Rectal smooth muscle tissue (tissue), 1 donor: Measurements from ENCODE around the gene LRG1.
"Not testable (repeated sequence)": the region's sequence is repeated elsewhere in the genome, so short reads cannot be mapped to it uniquely, and the experiment has no call there.

Experiments used
- H3K27ac ChIP-seq: one replicate; pipeline ENCODE4 v1.7.0; 2013; ENCODE audit warnings: low read depth, low read length, inconsistent platforms
- H3K27me3 ChIP-seq: one replicate; pipeline ENCODE4 v1.7.0; 2013; ENCODE audit warnings: low read length; ENCODE audit not compliant: control insufficient read depth, insufficient read depth
- H3K36me3 ChIP-seq: one replicate; pipeline ENCODE4 v1.7.0; 2013; ENCODE audit warnings: low read length; ENCODE audit not compliant: control insufficient read depth, insufficient read depth
- H3K4me1 ChIP-seq: one replicate; pipeline ENCODE4 v1.7.0; 2013; ENCODE audit warnings: low read length; ENCODE audit not compliant: control insufficient read depth, insufficient read depth
- H3K4me3 ChIP-seq: one replicate; pipeline ENCODE4 v1.7.0; 2013; ENCODE audit warnings: low read length
- H3K9ac ChIP-seq: one replicate; pipeline ENCODE4 v1.7.0; 2013; ENCODE audit warnings: low read length

The LRG1 gene

DNA sequence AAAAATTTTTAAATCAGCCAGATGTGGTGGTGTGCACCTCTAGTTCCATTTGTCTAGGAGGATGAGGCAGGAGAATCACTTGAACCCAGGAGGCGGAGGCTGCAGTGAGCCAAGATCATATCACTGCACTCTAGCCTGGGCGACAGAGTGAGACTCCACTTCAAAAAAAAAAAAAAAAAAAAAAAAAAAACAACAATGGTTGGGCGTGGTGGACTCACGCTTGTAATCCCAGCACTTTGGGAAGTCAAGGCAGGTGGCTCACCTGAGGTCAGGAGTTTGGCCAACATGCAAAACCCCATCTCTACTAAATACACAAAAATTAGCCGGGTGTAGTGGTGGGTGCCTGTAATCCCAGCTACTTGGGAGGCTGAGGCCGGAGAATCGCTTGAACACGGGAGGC lies 12.5 kb downstream of the LRG1 start:
- not testable (repeated sequence) for H3K9ac ChIP-seq, H3K36me3 ChIP-seq, H3K4me3 ChIP-seq, H3K27ac ChIP-seq, H3K27me3 ChIP-seq, H3K4me1 ChIP-seq

DNA sequence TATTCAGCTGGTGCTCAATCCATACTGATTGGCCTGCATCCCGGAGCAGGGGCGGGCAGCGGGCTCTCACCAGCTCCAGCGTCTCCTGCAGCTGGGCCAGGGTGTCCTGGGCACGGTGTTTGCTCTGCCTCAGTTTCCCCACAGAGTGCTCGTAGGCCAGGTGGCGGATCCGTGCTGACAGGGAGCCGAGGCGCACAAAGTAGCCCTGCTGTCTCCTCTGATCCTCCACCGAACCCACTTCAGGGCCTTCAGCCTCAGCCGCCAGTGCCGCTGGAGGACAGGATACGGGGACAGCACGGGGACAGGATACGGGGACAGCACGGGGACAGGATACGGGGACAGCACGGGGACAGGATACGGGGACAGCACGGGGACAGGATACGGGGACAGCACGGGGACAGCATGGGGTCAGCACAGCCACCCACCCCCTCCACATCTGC lies 14.3 kb downstream of the LRG1 start:
- Histone ChIP-seq H3K36me3 (no peaks in the 10 kb centered on the region), H3K4me3 (no peak overlapping the region), H3K9ac (no peak overlapping the region), H3K27me3 (no peaks in the 10 kb centered on the region), H3K27ac (no peak overlapping the region), H3K4me1 (no peaks in the 10 kb centered on the region)

DNA sequence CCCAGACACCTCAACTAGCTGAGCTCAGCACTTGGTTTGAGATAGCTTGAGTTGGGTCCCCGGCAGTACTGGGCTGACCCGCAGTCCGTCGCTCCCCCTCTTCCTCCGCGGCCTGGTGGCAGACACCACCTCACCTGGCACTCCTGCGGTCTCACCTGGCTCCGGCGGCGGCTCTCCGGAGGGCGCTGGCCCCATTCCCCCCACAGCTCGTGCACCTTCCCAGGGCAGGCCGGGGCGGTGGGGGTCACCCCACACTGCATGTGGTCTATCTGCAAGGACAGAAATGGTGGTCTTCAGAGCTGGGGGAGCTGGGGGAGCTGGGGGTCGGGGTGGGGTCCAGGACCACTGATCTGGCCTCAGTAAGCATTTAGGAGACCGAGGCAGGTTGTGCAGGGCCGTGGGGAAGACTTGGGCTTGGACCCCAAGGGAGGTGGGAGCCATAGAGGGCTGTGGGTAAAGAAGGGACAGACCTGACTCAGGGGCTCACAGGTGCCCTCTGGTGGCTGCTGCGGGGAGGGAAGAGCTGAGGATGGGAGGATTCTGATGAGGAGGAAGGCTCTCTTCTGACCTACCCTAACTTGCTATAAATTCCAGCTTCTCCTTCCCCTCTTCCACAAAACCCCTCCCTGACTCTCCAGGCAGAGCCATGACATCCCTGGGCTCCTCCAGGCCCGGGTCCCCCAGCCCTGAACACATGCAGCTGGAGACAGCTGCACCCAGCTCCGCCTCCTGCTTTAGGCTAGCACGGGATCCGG lies 14.9 kb downstream of the LRG1 start:
- H3K9ac ChIP-seq = no peak overlapping the region
- H3K36me3 ChIP-seq = no peaks in the 10 kb centered on the region
- H3K4me1 ChIP-seq = peaks cover 2% of the 10 kb centered on the region
- H3K4me3 ChIP-seq = no peak overlapping the region
- no peak overlapping the region for H3K27ac ChIP-seq
- H3K27me3 ChIP-seq = no peaks in the 10 kb centered on the region

DNA sequence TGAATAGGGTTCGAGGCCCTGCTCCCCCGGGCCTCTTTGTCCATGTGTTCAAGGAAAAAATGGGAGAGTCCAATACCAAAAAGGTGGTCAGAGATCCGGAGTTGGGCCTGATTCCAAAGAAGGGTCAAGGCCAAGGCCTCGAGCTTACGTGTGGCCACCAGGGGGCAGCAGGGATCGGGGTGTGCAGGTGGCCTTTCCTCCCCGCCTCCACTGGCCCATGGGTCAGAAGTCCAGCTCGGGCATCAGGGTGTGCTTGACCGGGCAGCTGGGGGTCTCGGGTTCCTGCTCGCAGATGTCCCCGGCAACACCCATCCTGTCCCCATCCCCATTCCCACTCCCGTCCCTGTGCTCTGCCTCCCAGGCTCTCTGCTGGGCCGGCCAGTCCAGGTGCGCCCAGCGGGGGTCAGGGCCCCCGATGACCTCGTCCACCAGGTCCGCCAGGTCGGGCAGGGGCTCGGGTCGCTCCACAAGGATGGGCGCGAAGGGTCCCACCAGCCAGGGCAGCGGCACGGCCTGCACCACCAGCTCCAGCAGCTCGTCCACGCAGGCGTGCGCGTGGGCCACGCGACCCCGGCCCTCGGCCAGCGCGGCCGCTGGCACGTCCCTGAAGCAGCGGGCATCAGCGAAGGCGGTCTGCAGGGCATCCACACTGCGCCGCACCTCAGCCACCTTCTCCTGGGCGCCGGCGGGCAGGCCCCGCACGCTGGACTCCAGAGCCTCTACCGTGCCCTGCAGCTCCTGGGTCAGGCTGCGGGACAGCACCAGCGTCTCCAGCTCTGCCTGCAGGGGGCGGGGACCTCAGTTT lies 16.3 kb downstream of the LRG1 start:
- H3K4me1 ChIP-seq = peaks cover 14% of the 10 kb centered on the region
- H3K4me3 ChIP-seq = no peak overlapping the region
- H3K27ac ChIP-seq = no peak overlapping the region
- H3K9ac ChIP-seq = no peak overlapping the region
- H3K36me3 ChIP-seq = no peaks in the 10 kb centered on the region
- no peaks in the 10 kb centered on the region for H3K27me3 ChIP-seq

DNA sequence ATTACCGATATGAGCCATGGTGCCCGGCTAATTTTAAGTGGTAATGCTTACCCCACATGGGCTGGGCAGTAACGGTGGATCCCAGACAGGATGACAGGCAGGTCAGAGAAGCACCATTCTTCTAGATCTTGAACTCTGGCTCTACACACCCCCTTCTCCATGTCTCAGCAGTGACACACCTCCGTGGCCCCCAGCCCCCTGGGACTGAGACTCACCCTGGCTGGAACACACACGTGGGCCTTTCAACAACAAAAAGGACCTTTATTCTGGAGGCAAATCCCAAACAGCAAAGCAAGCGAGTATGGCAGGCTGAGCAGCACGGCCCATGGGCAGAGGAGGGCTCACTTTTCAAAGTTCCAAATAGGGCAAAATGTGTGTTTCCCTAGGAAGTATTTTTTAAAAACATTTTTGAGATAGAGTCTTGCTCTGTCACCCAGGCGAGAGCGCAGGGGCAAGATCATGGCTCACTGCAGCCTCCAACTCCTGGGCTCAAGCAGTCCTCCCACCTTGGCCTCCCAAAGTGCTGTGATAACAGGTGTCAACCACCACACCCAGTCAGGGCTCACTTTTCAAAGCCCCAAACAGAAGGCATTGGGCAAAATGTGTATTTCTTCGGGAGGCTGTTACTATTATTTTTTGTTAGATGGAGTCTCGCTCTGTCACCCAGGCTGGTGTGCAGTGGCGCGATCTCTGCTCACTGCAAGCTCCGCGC lies 17.4 kb downstream of the LRG1 start:
- peaks cover 14% of the 10 kb centered on the region for H3K4me1 ChIP-seq
- no peaks in the 10 kb centered on the region for H3K27me3 ChIP-seq
- H3K9ac ChIP-seq = no peak overlapping the region
- H3K36me3 ChIP-seq = no peaks in the 10 kb centered on the region
- no peak overlapping the region for H3K4me3 ChIP-seq
- no peak overlapping the region for H3K27ac ChIP-seq

DNA sequence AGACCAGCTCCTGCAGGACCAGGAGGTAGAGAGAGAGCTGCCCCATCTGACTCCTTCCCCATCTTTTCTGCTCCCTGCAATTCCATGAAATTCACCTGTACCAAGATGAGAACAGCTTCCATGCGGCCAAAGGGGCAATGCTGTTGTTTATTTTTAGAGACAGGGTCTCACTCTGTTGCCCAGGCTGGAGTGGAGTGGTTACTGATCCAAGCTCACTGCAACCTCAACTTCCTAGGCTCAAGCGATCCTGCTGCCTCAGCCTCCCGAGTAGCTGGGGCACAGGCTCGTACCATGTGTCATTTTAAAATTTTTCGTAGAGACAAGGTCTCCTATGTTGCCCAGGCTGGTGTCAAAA lies 18.0 kb downstream of the LRG1 start:
- no peaks in the 10 kb centered on the region for H3K27me3 ChIP-seq
- no peak overlapping the region for H3K9ac ChIP-seq
- H3K4me3 ChIP-seq = no peak overlapping the region
- H3K4me1 ChIP-seq = peaks cover 14% of the 10 kb centered on the region
- H3K27ac ChIP-seq = no peak overlapping the region
- no peaks in the 10 kb centered on the region for H3K36me3 ChIP-seq

DNA sequence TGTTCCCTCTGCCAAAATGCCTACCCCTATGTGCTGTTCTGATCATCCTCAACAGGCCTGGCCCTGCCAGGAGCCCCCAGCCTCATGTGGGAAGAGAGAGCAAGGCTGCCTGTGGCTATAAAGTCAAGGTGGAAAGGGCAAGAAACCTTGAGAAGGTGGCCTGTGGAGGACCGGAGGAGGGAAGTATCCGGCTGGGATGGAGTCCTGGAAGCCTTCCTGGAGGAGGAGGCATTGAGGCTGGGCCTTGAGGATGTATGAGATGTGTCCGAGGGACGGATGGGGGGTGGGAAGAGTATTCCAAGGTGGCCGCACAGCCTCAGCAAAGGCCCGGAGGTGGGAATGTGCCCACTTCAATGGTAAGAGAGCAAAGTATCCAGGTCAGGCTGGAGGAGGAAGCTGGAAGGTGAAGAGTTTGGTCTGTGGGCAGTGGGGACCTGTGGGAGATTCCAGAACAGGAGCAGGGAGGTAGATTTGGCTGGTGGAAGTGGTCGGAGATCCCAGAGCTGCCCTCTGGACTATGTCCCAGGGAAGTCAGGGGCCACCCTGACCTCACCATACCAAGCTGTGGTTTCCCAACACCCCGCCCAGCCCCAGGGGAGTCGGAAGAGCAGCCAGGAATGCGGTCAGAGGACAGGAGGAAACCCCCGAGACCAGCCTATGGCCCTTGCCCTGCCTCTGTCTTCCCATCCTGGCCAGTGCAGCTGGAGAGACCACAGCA lies 18.5 kb downstream of the LRG1 start:
- Histone ChIP-seq H3K4me1 (peaks cover 17% of the 10 kb centered on the region), H3K4me3 (no peak overlapping the region), H3K27me3 (no peaks in the 10 kb centered on the region), H3K27ac (peak overlapping the region; percentile 17), H3K9ac (no peak overlapping the region), H3K36me3 (no peaks in the 10 kb centered on the region)

DNA sequence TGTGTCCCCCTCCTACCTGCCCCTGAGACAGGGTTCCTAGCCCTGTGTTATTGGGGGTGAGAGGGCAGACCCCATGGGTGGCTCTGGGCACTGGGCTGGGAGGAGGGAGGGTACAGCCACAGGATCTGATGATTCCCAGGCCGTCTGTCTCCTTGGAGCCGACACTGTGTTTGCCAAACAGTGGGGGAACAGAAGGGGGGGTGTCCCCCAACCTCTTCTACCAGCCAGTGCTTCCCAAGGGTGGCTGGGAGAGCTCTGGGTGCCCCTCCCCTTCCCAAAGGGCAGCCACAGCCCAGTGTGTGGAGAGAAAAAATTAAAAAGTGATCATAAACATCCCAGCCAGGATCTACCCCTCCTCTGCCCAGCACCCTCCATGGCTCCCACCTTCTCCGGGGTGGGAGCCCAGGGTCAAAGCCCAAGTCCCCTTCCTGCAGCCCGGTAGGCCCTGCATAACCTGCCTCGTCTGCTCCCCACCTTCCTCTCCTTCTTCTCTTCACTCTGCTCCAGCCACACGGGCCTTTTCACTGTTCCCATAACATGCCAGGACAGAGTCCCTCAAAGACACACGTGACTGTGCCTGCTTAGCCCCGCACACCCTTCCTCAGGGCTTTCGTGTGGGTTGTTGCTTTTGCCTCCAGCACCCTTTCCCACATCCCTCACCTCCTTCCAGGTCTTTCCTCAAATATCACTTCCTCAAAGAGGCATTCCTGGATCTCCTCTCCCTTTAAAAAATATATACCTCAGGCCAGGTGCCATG lies 20.1 kb downstream of the LRG1 start:
- peaks cover 17% of the 10 kb centered on the region for H3K4me1 ChIP-seq
- H3K9ac ChIP-seq = no peak overlapping the region
- H3K4me3 ChIP-seq = no peak overlapping the region
- H3K36me3 ChIP-seq = no peaks in the 10 kb centered on the region
- peak overlapping the region; percentile 99 for H3K27ac ChIP-seq
- no peaks in the 10 kb centered on the region for H3K27me3 ChIP-seq

DNA sequence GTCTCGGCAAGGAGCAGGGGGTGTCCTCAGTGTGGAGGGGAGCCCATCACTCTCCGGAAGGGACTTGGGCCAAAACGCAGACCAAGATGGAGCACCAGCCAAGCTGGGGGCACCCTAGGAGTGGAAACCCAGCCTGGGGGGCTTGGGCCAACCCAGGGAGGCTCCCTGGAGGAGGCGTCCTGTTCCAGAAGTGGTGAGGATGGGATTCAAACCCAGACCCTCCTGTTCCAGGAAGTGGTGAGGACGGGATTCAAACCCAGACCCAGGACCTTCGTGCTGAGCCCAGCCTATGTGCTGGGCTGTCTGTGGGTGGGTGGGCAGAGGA lies 20.7 kb downstream of the LRG1 start:
- Histone ChIP-seq H3K27ac (peak overlapping the region; percentile 99), H3K27me3 (no peaks in the 10 kb centered on the region), H3K36me3 (no peaks in the 10 kb centered on the region), H3K9ac (peak overlapping the region; percentile 36), H3K4me3 (peak overlapping the region; percentile 58), H3K4me1 (peaks cover 17% of the 10 kb centered on the region)

DNA sequence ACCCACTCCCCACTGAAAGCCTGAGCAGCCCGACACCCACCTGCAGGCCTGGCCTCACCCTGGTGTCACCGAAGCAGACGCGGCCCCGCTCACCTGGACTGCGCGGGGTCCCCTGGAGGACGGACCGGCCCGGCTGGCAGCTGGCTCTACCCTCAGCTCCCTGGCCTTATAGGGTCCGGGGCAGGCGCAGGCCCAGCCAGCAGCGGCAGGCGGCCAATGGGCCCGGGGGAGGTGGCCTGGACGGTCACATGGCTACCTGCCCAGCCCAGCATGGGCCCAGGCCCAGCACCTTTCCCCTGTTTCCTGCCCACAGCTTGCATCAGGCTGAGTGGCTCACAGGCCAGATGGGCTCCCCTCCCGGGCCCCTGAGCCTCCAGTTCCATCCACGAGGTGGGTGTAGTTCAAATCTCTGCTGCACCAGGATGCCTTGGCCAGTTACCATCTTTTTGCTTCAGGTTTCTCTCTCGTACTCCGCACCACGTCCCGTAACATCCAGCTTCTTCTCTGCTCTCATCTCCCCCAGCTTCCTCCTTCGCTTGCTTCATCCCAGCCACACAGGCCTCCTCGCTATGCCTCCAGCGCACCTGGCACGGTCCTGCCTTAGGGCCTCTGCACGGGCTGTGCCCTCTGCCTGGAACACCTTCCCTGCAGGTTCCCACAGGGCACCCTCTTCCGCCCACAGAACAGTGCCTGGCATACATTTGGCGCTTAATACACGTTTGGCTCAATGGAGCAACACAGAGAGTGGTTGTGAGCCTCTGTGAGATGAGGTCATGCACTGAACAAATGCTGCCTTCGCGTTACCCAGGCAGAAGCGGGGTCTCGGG lies 21.3 kb downstream of the LRG1 start, which contains the start of gene PLIN4:
PLIN4 (minus strand) TSS at position 142 of the 827 bp plus-strand sequence. CDS start 214 bp downstream, outside the sequence.
- peaks cover 17% of the 10 kb centered on the region for H3K4me1 ChIP-seq
- H3K27me3 ChIP-seq = no peaks in the 10 kb centered on the region
- H3K36me3 ChIP-seq = no peaks in the 10 kb centered on the region
- peak within 1 kb of the TSS; percentile 75 for H3K4me3 ChIP-seq
- H3K9ac ChIP-seq = peak within 1 kb of the TSS; percentile 92
- H3K27ac ChIP-seq = peak within 1 kb of the TSS; percentile 99

DNA sequence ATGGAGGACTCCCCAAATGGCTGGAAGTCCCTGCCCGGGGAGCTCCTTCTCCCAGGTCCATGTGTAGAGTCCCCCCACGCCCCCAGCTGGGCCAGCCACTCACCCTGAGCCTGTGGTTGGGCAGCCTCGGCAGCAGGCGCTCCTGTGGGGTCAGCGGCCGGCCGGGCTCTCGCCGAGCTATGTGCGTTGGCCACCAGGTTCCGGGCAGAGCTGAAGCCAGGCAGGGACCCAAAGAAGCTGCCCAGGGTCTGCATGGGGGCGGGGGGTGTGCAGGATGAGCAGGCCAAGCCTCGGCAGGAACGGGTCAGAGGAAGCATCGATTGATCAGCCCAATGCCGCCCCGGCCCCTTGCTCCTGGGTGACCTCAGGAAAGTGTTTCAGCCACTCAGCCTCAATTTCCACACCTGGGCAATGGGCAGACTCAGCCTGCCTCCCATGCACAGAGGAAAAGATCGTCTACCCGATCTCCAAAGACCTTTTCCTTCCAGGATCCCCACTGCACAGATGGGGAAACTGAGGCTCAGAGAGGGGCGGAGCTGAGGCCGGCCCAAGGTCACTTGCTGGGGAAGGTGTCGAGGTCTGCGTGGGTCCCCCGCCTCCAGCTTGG lies 22.3 kb downstream of the LRG1 start:
- Histone ChIP-seq H3K36me3 (peaks cover 5% of the 10 kb centered on the region), H3K27me3 (no peaks in the 10 kb centered on the region), H3K4me1 (peaks cover 17% of the 10 kb centered on the region), H3K4me3 (peak overlapping the region; percentile 75), H3K27ac (peak overlapping the region; percentile 99), H3K9ac (peak overlapping the region; percentile 92)
